Fibroblast of lung (primary cell): Measurements from ENCODE around the gene CSRNP3.

Source experiments
- CTCF ChIP-seq, 2 donors: IDR thresholded peaks in 1 of 2; conservative IDR thresholded peaks in 1 of 2; 1 replicate in 1 of 2; 2 replicates in 1 of 2; pipeline ENCODE4 v1.5.1; 2011 to 2012; ENCODE audit warnings: low read length in 2 of 2, control low read depth in 1 of 2, inconsistent platforms in 1 of 2, low read depth in 1 of 2, mild to moderate bottlenecking in 1 of 2
- EZH2 ChIP-seq: IDR thresholded peaks from 2 replicates; pipeline ENCODE4 v1.5.1; 2012; ENCODE audit warnings: low read length, control low read depth, mild to moderate bottlenecking; ENCODE audit errors: missing control alignments

GRCh38 chr2:165678882-165679281 is 209.4 kb downstream of the CSRNP3 start:
- TF ChIP-seq CTCF (conservative IDR thresholded peaks at IDR 0.05 in 1 of 2, IDR thresholded peaks at IDR 0.05 in 1 of 2; ENCODE audit: low read depth in 1 of 2, low read length in 2 of 2) (no peak), EZH2 (no peak)
